ENCODE measurements around the gene PSORS1C2. TPM values are rescaled to one million over a fixed set of nuclear protein-coding genes. Genes with fewer than 3 reads are reported as not detected.
A peak's percentile ranks its signal among the peaks of the same experiment; 100 is the strongest.

The PSORS1C2 gene
- total RNA-seq, 2 donors from 2014 or later: not detected

DNA sequence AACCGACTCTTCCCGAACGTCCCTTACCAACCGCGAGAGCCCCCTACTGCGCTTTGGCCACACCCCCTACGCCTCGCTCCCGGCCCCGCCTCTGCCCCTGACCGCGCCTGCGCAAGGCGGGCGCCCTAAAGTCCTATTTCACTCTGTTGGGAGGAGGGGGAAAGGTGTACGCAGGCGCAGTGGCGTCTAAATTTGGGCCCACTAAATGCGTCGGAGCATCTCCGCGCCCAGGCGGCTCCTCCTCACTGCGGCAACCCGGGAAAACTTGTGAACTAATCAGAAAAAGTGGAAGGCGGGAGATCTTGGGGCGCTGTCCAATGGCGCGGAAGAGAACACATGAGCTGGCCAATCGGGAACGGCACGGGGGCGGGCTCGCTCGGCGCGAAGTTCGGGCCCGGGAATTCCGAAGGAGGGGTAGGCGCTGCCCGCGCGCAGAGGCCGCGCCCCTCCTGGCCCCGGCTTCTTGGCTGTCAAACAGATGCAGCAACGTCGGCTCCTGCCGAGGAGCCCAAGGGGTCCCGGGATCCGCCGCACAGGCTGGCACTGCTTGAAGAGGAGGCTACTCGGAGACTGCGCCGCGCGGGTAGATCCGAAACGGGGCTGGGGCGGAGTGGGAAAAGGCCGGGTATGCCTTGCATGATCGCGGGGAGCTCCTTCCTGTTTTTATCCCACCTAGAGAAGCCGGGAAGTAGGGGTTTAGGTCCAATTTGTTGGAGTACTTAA lies 19.4 kb upstream of the PSORS1C2 start, which contains the start of gene TCF19:
Gene TCF19 (plus strand): TSS at position 450 of the 723 bp plus-strand sequence. CDS start 881 bp downstream, outside the sequence.
- peak within 1 kb of the TSS; percentile 57 to 58 for H3K4me3 ChIP-seq
- DNase-seq (ENCODE audit: low spot score): peak; percentile 98
- peak; percentile 57 for TF ChIP-seq POLR2A (IDR thresholded peaks at IDR 0.05)
- peak; percentile 98 for TF ChIP-seq POLR2AphosphoS5 (IDR thresholded peaks at IDR 0.05)
- TF ChIP-seq, protein P1, sequence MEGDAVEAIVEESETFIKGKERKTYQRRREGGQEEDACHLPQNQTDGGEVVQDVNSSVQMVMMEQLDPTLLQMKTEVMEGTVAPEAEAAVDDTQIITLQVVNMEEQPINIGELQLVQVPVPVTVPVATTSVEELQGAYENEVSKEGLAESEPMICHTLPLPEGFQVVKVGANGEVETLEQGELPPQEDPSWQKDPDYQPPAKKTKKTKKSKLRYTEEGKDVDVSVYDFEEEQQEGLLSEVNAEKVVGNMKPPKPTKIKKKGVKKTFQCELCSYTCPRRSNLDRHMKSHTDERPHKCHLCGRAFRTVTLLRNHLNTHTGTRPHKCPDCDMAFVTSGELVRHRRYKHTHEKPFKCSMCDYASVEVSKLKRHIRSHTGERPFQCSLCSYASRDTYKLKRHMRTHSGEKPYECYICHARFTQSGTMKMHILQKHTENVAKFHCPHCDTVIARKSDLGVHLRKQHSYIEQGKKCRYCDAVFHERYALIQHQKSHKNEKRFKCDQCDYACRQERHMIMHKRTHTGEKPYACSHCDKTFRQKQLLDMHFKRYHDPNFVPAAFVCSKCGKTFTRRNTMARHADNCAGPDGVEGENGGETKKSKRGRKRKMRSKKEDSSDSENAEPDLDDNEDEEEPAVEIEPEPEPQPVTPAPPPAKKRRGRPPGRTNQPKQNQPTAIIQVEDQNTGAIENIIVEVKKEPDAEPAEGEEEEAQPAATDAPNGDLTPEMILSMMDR (IDR thresholded peaks at IDR 0.05): no peak
- no peaks in the 10 kb centered on the region for H3K36me3 ChIP-seq
- peak within 1 kb of the TSS; percentile 80 to 86 for H3K27ac ChIP-seq
- intact Hi-C loops (cut with DNase I): loop anchor here (5.0 kb wide), 1 partner anchor 39 kb away; no protein-coding TSS in a partner anchor
- peaks cover 5% of the 10 kb centered on the region for H3K4me1 ChIP-seq (replicated peaks)
- WGBS: under 1% methylated on average over 51 of the region's 65 CpGs
- H3K9me3 ChIP-seq: no peaks in the 10 kb centered on the region
- H3K27me3 ChIP-seq (replicated peaks; ENCODE audit: insufficient read depth): no peaks in the 10 kb centered on the region

DNA sequence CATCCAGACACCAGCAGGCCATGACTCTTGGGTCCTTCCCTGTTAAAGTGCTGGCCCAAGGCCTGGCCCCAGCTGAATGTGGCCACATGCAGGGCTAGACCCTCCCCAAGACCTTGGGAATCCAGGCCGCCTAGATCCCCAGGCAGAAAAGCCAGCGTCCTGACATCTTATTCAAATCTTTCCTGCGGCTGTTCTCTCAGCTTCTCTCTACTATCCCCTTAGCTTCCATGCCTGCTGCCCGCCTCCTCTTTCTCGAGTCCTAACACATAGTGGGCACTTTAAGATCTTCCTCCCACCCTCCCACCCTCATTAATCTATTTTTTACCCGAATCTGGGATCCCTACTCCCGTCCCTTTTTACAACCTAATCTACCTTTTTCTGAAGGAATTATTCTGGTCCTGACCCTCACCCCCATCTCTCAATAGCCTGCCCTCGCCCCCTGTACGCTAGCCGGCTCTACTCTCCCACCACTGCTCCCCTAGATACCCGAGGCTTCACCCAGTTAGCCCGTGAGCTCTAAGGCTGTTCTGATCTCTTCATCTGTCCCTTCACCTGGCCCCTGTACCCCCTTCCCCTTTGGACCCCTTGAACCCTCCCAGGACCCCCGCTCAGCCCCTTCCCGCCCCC lies 18.8 kb upstream of the PSORS1C2 start, which contains the start of gene CCHCR1:
Gene CCHCR1 (minus strand): TSS at position 290 of the 627 bp plus-strand sequence. CDS start 202 bp downstream, at position 88.
- Histone ChIP-seq H3K27me3 (replicated peaks; ENCODE audit: insufficient read depth) (no peaks in the 10 kb centered on the region), H3K36me3 (no peaks in the 10 kb centered on the region), H3K9me3 (no peaks in the 10 kb centered on the region), H3K4me1 (replicated peaks) (peaks cover 5% of the 10 kb centered on the region), H3K27ac (peak within 1 kb of the TSS; percentile 80 to 86), H3K4me3 (peak within 1 kb of the TSS; percentile 57 to 58)
- no peak for DNase-seq (ENCODE audit: low spot score)
- no peak for TF ChIP-seq POLR2A (IDR thresholded peaks at IDR 0.05)
- TF ChIP-seq, protein P1 (IDR thresholded peaks at IDR 0.05): no peak
- no peak for TF ChIP-seq POLR2AphosphoS5 (IDR thresholded peaks at IDR 0.05)
- WGBS: 7% methylated on average over 14 of the region's 14 CpGs
- intact Hi-C loops (cut with DNase I): loop anchor here (5.0 kb wide), 1 partner anchor 40 kb away; no protein-coding TSS in a partner anchor

DNA sequence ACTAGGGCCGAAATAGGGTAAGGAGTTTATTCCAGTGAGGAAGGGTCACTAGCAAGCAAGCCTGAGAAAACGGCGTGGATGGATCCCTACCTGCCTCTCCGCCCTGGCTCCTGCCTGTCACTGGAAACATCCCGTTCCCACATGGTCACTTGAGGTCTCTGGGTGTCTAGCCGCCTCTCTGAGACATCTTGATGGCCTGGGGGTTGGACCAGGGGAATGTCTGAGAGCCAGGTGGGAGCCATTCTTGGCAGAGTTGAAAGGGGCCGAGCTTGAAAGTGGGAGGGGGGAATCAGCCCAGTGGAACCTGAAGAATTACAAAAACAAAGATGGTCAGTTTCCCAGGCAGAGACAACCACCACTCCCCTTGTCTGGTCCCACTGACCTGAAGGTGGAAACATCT lies 17.8 kb upstream of the PSORS1C2 start:
- WGBS: 91% methylated on average over 7 of the region's 7 CpGs
- TF ChIP-seq POLR2A (IDR thresholded peaks at IDR 0.05): no peak
- TF ChIP-seq POLR2AphosphoS5 (IDR thresholded peaks at IDR 0.05): no peak
- TF ChIP-seq, protein P1 (IDR thresholded peaks at IDR 0.05): no peak
- no peaks in the 10 kb centered on the region for H3K27me3 ChIP-seq (replicated peaks; ENCODE audit: insufficient read depth)
- H3K4me1 ChIP-seq (replicated peaks): peaks cover 5% of the 10 kb centered on the region
- no peaks in the 10 kb centered on the region for H3K36me3 ChIP-seq
- no peak for DNase-seq (ENCODE audit: low spot score)
- no peak overlapping the region for H3K27ac ChIP-seq
- no peaks in the 10 kb centered on the region for H3K9me3 ChIP-seq
- no peak overlapping the region for H3K4me3 ChIP-seq
- intact Hi-C loops (cut with DNase I): loop anchor here (5.0 kb wide), 1 partner anchor 41 kb away; no protein-coding TSS in a partner anchor

DNA sequence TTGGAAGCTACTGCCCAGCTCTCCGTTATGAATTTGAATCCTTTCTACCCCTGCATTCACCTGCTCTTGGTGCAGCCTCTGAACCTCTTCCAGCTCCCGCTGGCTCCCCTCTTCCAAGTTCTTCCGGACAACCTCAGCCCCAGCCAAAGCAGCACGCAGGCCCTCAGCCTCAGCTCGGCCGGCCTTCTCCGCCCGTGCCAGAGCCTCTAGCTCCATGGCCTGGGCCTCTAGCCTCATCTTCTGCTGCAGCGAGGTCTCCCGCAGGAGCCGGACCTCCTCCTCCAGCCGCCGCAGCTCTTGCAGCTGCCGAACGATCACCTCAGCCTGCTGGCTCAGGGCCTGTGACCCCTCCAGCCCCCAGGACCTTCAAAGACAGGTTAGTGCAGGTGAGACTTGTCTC lies 15.6 kb upstream of the PSORS1C2 start:
- DNase-seq (ENCODE audit: low spot score): no peak
- H3K4me3 ChIP-seq: no peak overlapping the region
- intact Hi-C loops (cut with DNase I): no loop called here
- no peaks in the 10 kb centered on the region for H3K27me3 ChIP-seq (replicated peaks; ENCODE audit: insufficient read depth)
- no peak for TF ChIP-seq POLR2AphosphoS5 (IDR thresholded peaks at IDR 0.05)
- TF ChIP-seq POLR2A (IDR thresholded peaks at IDR 0.05): no peak
- TF ChIP-seq, protein P1 (IDR thresholded peaks at IDR 0.05): no peak
- peaks cover 5% of the 10 kb centered on the region for H3K4me1 ChIP-seq (replicated peaks)
- H3K9me3 ChIP-seq: no peaks in the 10 kb centered on the region
- WGBS: 91% methylated on average over 15 of the region's 15 CpGs
- H3K36me3 ChIP-seq: no peaks in the 10 kb centered on the region
- H3K27ac ChIP-seq: no peak overlapping the region

All from prostate gland (tissue), 2 donors.